DOHH2 (cell line): ENCODE measurements around the gene EDEM3.

Source experiments
- EZH2phosphoT487 ChIP-seq: fragments of 200-600 bp; sonication (generic); IDR thresholded peaks from 2 replicates; pipeline ENCODE4 v1.6.1; 2017; ENCODE audit warnings: borderline replicate concordance, mild to moderate bottlenecking, antibody characterized with exemption, low read length, moderate library complexity, mixed read lengths
- TF ChIP-seq, protein P1 (sequence below): fragments of 200-600 bp; sonication (generic); IDR thresholded peaks from one replicate; pipeline ENCODE4 v1.5.1; 2014; ENCODE audit warnings: antibody characterized with exemption, mild to moderate bottlenecking, low read depth, low read length; ENCODE audit not compliant: poor library complexity, severe bottlenecking

DNA sequence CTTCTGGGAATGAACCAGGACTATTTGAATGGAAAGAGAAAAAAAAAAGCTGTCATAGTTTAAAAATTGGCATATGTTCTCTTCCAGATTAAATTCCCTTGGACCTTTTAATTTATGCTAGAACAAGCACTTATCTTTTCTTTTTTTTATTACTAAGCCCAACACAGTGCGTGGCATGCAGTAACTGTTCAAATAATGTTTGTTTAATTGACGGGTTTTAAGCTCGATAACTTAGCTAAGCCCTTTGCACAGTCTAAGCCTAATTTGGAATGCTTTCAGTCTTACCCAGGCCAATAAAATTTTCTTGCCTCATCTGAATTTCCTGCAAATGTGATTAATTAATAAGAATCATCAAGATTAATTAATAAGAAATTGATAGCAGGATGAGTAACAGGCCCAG is 39.3 kb upstream of the EDEM3 start:
- TF ChIP-seq, protein P1, sequence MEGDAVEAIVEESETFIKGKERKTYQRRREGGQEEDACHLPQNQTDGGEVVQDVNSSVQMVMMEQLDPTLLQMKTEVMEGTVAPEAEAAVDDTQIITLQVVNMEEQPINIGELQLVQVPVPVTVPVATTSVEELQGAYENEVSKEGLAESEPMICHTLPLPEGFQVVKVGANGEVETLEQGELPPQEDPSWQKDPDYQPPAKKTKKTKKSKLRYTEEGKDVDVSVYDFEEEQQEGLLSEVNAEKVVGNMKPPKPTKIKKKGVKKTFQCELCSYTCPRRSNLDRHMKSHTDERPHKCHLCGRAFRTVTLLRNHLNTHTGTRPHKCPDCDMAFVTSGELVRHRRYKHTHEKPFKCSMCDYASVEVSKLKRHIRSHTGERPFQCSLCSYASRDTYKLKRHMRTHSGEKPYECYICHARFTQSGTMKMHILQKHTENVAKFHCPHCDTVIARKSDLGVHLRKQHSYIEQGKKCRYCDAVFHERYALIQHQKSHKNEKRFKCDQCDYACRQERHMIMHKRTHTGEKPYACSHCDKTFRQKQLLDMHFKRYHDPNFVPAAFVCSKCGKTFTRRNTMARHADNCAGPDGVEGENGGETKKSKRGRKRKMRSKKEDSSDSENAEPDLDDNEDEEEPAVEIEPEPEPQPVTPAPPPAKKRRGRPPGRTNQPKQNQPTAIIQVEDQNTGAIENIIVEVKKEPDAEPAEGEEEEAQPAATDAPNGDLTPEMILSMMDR: no peak
- TF ChIP-seq EZH2phosphoT487: no peak
